WTC11 (cell line): Measurements from ENCODE around the gene ST3GAL6.

ENCODE experiments used
- CREB1 ChIP-seq: sonication (generic); formaldehyde crosslinking; IDR thresholded peaks from 2 replicates; pipeline ENCODE4 v1.8.0; 2023; ENCODE audit warnings: mild to moderate bottlenecking, missing genetic modification reagents
- CTCF ChIP-seq: fragments of 200-600 bp; IDR thresholded peaks from 2 replicates; pipeline ENCODE4 v1.8.0; 2022; ENCODE audit warnings: antibody characterized with exemption
- E2F5 ChIP-seq: sonication (generic); formaldehyde crosslinking; IDR thresholded peaks from 2 replicates; pipeline ENCODE4 v1.8.1; 2022; ENCODE audit warnings: mild to moderate bottlenecking, moderate library complexity, missing genetic modification reagents
- ETV6 ChIP-seq: sonication (generic); formaldehyde crosslinking; IDR thresholded peaks from 2 replicates; pipeline ENCODE4 v1.8.1; 2022; ENCODE audit warnings: mild to moderate bottlenecking, missing genetic modification reagents
- JAZF1 ChIP-seq: fragments of 250-450 bp; sonication (Bioruptor Pico); IDR thresholded peaks from 2 replicates; pipeline ENCODE4 v1.9.0; 2021; ENCODE audit warnings: moderate library complexity, mild to moderate bottlenecking, inconsistent platforms
- JUN ChIP-seq: sonication (generic); formaldehyde crosslinking; IDR thresholded peaks from 2 replicates; pipeline ENCODE4 v1.8.0; 2023; ENCODE audit warnings: mild to moderate bottlenecking, missing genetic modification reagents
- MLX ChIP-seq: sonication (generic); formaldehyde crosslinking; IDR thresholded peaks from 2 replicates; pipeline ENCODE4 v1.8.1; 2023; ENCODE audit warnings: mild to moderate bottlenecking, missing genetic modification reagents, moderate library complexity
- NR2C2 ChIP-seq: sonication (generic); formaldehyde crosslinking; IDR thresholded peaks from 2 replicates; pipeline ENCODE4 v1.8.0; 2022; ENCODE audit warnings: mild to moderate bottlenecking, missing genetic modification reagents
- SMAD3 ChIP-seq: sonication (generic); formaldehyde crosslinking; IDR thresholded peaks from 2 replicates; pipeline ENCODE4 v1.8.0; 2022; ENCODE audit warnings: missing genetic modification reagents, mild to moderate bottlenecking, borderline replicate concordance
- USF1 ChIP-seq: sonication (generic); formaldehyde crosslinking; IDR thresholded peaks from 2 replicates; pipeline ENCODE4 v1.8.0; 2022; ENCODE audit warnings: mild to moderate bottlenecking, missing genetic modification reagents

- TF ChIP-seq CTCF: no peak
- TF ChIP-seq JUN (CRISPR knock-in tag): no peak
- no peak for TF ChIP-seq USF1 (CRISPR knock-in tag)
- TF ChIP-seq SMAD3 (CRISPR knock-in tag): no peak
- no peak for TF ChIP-seq JAZF1 (CRISPR knock-in tag)
- TF ChIP-seq NR2C2 (CRISPR knock-in tag): no peak
- TF ChIP-seq E2F5 (CRISPR knock-in tag): no peak
- no peak for TF ChIP-seq CREB1 (CRISPR knock-in tag)
- TF ChIP-seq ETV6 (CRISPR knock-in tag): no peak
- no peak for TF ChIP-seq MLX (CRISPR knock-in tag)
Observed at GRCh38 chr3:98734735-98735134, 28.4 kb upstream of the ST3GAL6 start.
